ENCODE data around the gene RETREG1.

The RETREG1 gene

DNA sequence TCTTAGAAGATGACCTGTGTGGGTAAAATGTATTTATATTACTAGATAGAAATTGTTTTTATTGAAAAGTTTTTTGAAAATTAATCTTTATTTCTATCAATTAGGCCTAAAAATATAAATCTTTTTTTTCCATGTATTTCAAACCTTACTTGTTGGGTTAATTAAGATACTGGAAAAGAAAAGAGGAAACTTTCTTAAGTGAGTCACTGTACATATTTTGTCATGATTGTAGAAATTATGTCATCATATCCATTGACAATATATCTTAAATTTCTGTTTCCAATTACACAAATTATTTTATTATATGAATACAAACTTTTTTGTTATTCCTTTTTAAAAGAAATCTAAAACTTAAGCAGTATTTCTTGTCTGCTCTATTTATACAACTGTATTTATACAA, 53.1 kb downstream of the RETREG1 start:
- no peak overlapping the region for H3K4me3 ChIP-seq
- no peak for DNase-seq (ENCODE audit: low read depth, low spot score)
- no peaks in the 10 kb centered on the region for H3K36me3 ChIP-seq (ENCODE audit: insufficient read depth, low read length)
- no peaks in the 10 kb centered on the region for H3K9me3 ChIP-seq (ENCODE audit: low read depth, low read length)
- no peak overlapping the region; the same call in 1 of the 2 replicates for H3K27ac ChIP-seq
- TF ChIP-seq EZH2 (IDR thresholded peaks at IDR 0.05) (no peak), FOXP2 (optimal IDR thresholded peaks at IDR 0.05; ENCODE audit: control extremely low read depth, extremely low read length, insufficient read depth) (no peak), POLR2AphosphoS5 (IDR thresholded peaks at IDR 0.05; ENCODE audit: borderline replicate concordance, low read depth, low read length) (no peak)
- no peak overlapping the region for H3K9ac ChIP-seq (ENCODE audit: insufficient read length)

GRCh38 chr5:16561660-16562059, 55.1 kb downstream of the RETREG1 start:
- Histone ChIP-seq H3K9ac (ENCODE audit: insufficient read length) (no peak overlapping the region), H3K9me3 (ENCODE audit: low read depth, low read length) (no peaks in the 10 kb centered on the region), H3K4me3 (no peak overlapping the region), H3K27ac (no peak overlapping the region), H3K36me3 (ENCODE audit: insufficient read depth, low read length) (no peaks in the 10 kb centered on the region)
- no peak for TF ChIP-seq FOXP2 (optimal IDR thresholded peaks at IDR 0.05; ENCODE audit: control extremely low read depth, extremely low read length, insufficient read depth)
- no peak for TF ChIP-seq POLR2AphosphoS5 (IDR thresholded peaks at IDR 0.05; ENCODE audit: borderline replicate concordance, low read depth, low read length)
- DNase-seq (ENCODE audit: low read depth, low spot score): no peak

- Histone ChIP-seq H3K9me3 (ENCODE audit: low read depth, low read length) (no peaks in the 10 kb centered on the region), H3K36me3 (ENCODE audit: insufficient read depth, low read length) (no peaks in the 10 kb centered on the region), H3K4me3 (no peak overlapping the region), H3K9ac (ENCODE audit: insufficient read length) (no peak overlapping the region), H3K27ac (no peak overlapping the region)
- TF ChIP-seq POLR2AphosphoS5 (IDR thresholded peaks at IDR 0.05; ENCODE audit: borderline replicate concordance, low read depth, low read length): no peak
- TF ChIP-seq FOXP2 (optimal IDR thresholded peaks at IDR 0.05; ENCODE audit: control extremely low read depth, extremely low read length, insufficient read depth): no peak
- no peak for TF ChIP-seq EZH2 (IDR thresholded peaks at IDR 0.05)
- no peak for DNase-seq (ENCODE audit: low read depth, low spot score)
Measured at GRCh38 chr5:16559702-16560101, 57.1 kb downstream of the RETREG1 start.

DNA sequence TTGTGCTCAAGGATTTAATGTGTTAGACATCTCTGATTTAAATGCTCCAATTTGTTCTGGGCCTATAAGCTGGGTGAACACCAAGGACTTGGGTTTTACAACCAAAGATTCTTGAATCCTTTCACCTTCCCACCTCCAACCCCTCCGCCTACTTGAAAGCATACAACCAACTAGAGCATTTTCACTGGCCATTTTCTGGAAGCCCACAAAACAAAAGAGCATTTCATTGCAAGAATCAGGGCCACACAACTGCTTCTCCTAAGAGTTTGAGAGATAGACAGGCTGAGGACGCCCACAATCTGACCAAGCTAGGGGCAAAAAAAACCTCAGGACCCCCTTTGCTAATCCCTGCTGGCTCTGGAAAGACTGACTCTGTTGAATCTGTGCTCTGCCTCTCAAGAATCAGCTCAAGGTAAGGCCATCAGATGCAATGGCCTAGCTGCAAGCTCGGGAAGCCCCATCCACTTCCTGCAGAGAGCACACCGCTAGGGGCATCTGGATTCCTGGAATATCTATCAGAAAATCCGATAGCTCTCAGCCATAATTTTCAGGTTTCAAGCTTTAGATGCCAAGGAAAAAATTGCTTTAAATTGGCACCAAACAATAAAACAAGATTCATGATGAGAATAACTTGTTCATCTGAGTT, 57.7 kb downstream of the RETREG1 start:
- no peaks in the 10 kb centered on the region for H3K36me3 ChIP-seq (ENCODE audit: insufficient read depth, low read length)
- DNase-seq (ENCODE audit: low read depth, low spot score): no peak
- H3K9me3 ChIP-seq (ENCODE audit: low read depth, low read length): no peaks in the 10 kb centered on the region
- TF ChIP-seq FOXP2 (optimal IDR thresholded peaks at IDR 0.05; ENCODE audit: control extremely low read depth, extremely low read length, insufficient read depth) (no peak), POLR2AphosphoS5 (IDR thresholded peaks at IDR 0.05; ENCODE audit: borderline replicate concordance, low read depth, low read length) (no peak), EZH2 (IDR thresholded peaks at IDR 0.05) (no peak)
- H3K4me3 ChIP-seq: no peak overlapping the region
- no peak overlapping the region for H3K27ac ChIP-seq
- no peak overlapping the region for H3K9ac ChIP-seq (ENCODE audit: insufficient read length)

GRCh38 chr5:16557477-16557876, 59.3 kb downstream of the RETREG1 start:
- no peak overlapping the region for H3K27ac ChIP-seq
- no peak for DNase-seq (ENCODE audit: low read depth, low spot score)
- no peak for TF ChIP-seq POLR2AphosphoS5 (IDR thresholded peaks at IDR 0.05; ENCODE audit: borderline replicate concordance, low read depth, low read length)
- TF ChIP-seq EZH2 (IDR thresholded peaks at IDR 0.05): no peak
- TF ChIP-seq FOXP2 (optimal IDR thresholded peaks at IDR 0.05; ENCODE audit: control extremely low read depth, extremely low read length, insufficient read depth): no peak

GRCh38 chr5:16554110-16554509, 62.7 kb downstream of the RETREG1 start:
- H3K27ac ChIP-seq: no peak overlapping the region
- TF ChIP-seq EZH2 (IDR thresholded peaks at IDR 0.05) (no peak), POLR2AphosphoS5 (IDR thresholded peaks at IDR 0.05; ENCODE audit: borderline replicate concordance, low read depth, low read length) (no peak), FOXP2 (optimal IDR thresholded peaks at IDR 0.05; ENCODE audit: control extremely low read depth, extremely low read length, insufficient read depth) (no peak)
- no peak overlapping the region for H3K9ac ChIP-seq (ENCODE audit: insufficient read length)
- H3K4me3 ChIP-seq: no peak overlapping the region
- no peak for DNase-seq (ENCODE audit: low read depth, low spot score)
- H3K9me3 ChIP-seq (ENCODE audit: low read depth, low read length): no peaks in the 10 kb centered on the region
- H3K36me3 ChIP-seq (ENCODE audit: insufficient read depth, low read length): no peaks in the 10 kb centered on the region

More at GRCh38 chr5:16557477-16557876, 59.3 kb downstream of the RETREG1 start:
- Histone ChIP-seq H3K36me3 (ENCODE audit: insufficient read depth, low read length) (no peaks in the 10 kb centered on the region), H3K4me3 (no peak overlapping the region), H3K9ac (ENCODE audit: insufficient read length) (no peak overlapping the region), H3K9me3 (ENCODE audit: low read depth, low read length) (no peaks in the 10 kb centered on the region)

- Histone ChIP-seq H3K36me3 (ENCODE audit: insufficient read depth, low read length) (no peaks in the 10 kb centered on the region), H3K27ac (no peak overlapping the region), H3K4me3 (no peak overlapping the region), H3K9ac (ENCODE audit: insufficient read length) (no peak overlapping the region), H3K9me3 (ENCODE audit: low read depth, low read length) (no peaks in the 10 kb centered on the region)
- no peak for TF ChIP-seq POLR2AphosphoS5 (IDR thresholded peaks at IDR 0.05; ENCODE audit: borderline replicate concordance, low read depth, low read length)
- TF ChIP-seq EZH2 (IDR thresholded peaks at IDR 0.05): no peak
- no peak for TF ChIP-seq FOXP2 (optimal IDR thresholded peaks at IDR 0.05; ENCODE audit: control extremely low read depth, extremely low read length, insufficient read depth)
- peak; percentile 45 for DNase-seq (ENCODE audit: low read depth, low spot score)
Measured at GRCh38 chr5:16552666-16553343, 64.0 kb downstream of the RETREG1 start.

DNA sequence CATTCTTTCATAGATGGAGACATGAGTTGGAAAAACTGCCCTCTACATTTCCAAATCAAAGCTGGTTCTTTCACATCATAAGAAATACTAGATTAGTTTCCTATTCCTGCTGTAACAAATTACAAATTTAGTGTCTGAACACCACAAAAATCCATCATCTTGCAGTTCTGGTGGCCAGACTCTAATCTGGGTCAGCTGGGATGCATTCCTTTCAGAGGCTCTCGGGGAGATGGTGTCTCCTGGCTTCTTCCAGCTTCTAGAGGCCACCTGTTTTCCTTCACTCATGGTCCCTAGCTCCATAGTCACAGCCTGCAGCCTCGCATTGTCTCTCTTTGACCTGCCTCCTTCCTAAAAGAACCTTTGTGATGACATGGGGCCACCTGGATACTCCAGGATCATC, 65.2 kb downstream of the RETREG1 start:
- Histone ChIP-seq H3K9me3 (ENCODE audit: low read depth, low read length) (no peaks in the 10 kb centered on the region), H3K27ac (no peak overlapping the region), H3K4me3 (no peak overlapping the region), H3K9ac (ENCODE audit: insufficient read length) (no peak overlapping the region), H3K36me3 (ENCODE audit: insufficient read depth, low read length) (no peaks in the 10 kb centered on the region)
- TF ChIP-seq FOXP2 (optimal IDR thresholded peaks at IDR 0.05; ENCODE audit: control extremely low read depth, extremely low read length, insufficient read depth) (no peak), EZH2 (IDR thresholded peaks at IDR 0.05) (no peak), POLR2AphosphoS5 (IDR thresholded peaks at IDR 0.05; ENCODE audit: borderline replicate concordance, low read depth, low read length) (no peak)
- DNase-seq (ENCODE audit: low read depth, low spot score): no peak
